Upper lobe of right lung (tissue), 1 donor: ENCODE data around the gene NDUFV1. TPM values are rescaled to one million over a fixed set of nuclear protein-coding genes. Genes with fewer than 3 reads are reported as not detected.

Source experiments
- ATAC-seq: fragments of 200-7000 bp; cut with Tn5 transposase; one replicate; pipeline ENCODE4 v1.9.1; 2020; ENCODE audit warnings: mild to moderate bottlenecking, moderate library complexity
- DNase-seq: peaks from one replicate; pipeline ENCODE4 v3.0.0-alpha.2; 2020
- H3K27ac ChIP-seq: fragments of 200-600 bp; one replicate; pipeline ENCODE4 v1.8.0; 2022
- H3K27me3 ChIP-seq: fragments of 200-600 bp; one replicate; pipeline ENCODE4 v1.8.0; 2022; ENCODE audit warnings: mild to moderate bottlenecking
- H3K36me3 ChIP-seq: fragments of 200-600 bp; one replicate; pipeline ENCODE4 v1.8.0; 2022
- H3K4me1 ChIP-seq: fragments of 200-600 bp; one replicate; pipeline ENCODE4 v1.8.0; 2022
- H3K4me3 ChIP-seq: fragments of 200-600 bp; one replicate; pipeline ENCODE4 v1.8.0; 2022; ENCODE audit warnings: mild to moderate bottlenecking
- H3K9me3 ChIP-seq: fragments of 200-600 bp; one replicate; pipeline ENCODE4 v1.8.0; 2022
- CTCF ChIP-seq: fragments of 200-600 bp; IDR thresholded peaks from one replicate; pipeline ENCODE4 v1.8.0; 2022; ENCODE audit warnings: antibody characterized with exemption
- intact Hi-C: fragments of 100-400 bp; cut with DNase I; formaldehyde crosslinking; loops from one replicate; pipeline ENCODE4 v1.11.0; 2022
- total RNA-seq: library from RNA; stranded (reverse); fragmentation: NEBNext Ultra II Directional; extraction: Animal tissue kit (Norgen Biotek cat#: 25700); gene quantifications from one replicate; pipeline ENCODE4 v1.2.1, GENCODE V29; 2021
- donor health status: DM: no; HTN: yes; CAD: no; lungs with severe emphysema.

NDUFV1 gene
- total RNA-seq, 1 donor from 2014 or later: 141 TPM

- no peak for ATAC-seq
- H3K4me1 ChIP-seq: peaks cover 20% of the 10 kb centered on the region
- DNase-seq: no peak
- TF ChIP-seq CTCF: no peak
- H3K36me3 ChIP-seq: peaks cover 39% of the 10 kb centered on the region
- peak overlapping the region; percentile 99 for H3K4me3 ChIP-seq
- H3K27me3 ChIP-seq: no peaks in the 10 kb centered on the region
- H3K27ac ChIP-seq: peak overlapping the region; percentile 91
- H3K9me3 ChIP-seq: no peaks in the 10 kb centered on the region
- intact Hi-C loops: no loop called here
These were observed 771 bp downstream of the NDUFV1 start for GRCh38 chr11:67607507-67607906.

- Histone ChIP-seq H3K27me3 (no peaks in the 10 kb centered on the region), H3K36me3 (peaks cover 43% of the 10 kb centered on the region), H3K27ac (no peak overlapping the region), H3K4me3 (no peak overlapping the region), H3K9me3 (no peaks in the 10 kb centered on the region), H3K4me1 (peaks cover 23% of the 10 kb centered on the region)
- intact Hi-C loops: no loop called here
- DNase-seq (no peak), ATAC-seq (no peak)
- TF ChIP-seq CTCF: no peak
These were observed 1.8 kb downstream of the NDUFV1 start for GRCh38 chr11:67608486-67608885.

DNA sequence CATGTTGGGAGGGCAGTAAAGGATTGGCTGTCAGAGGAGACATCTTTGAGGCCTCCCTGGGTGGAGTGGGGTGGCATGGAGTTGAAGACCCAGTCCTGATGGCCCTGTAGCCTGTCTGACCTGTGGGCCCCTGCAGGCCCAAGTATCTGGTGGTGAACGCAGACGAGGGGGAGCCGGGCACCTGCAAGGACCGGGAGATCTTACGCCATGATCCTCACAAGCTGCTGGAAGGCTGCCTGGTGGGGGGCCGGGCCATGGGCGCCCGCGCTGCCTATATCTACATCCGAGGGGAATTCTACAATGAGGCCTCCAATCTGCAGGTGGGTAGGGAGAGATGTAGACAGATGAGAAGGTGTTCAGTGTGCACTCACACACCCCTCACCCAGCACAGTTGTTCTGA lies 2.6 kb downstream of the NDUFV1 start:
- Histone ChIP-seq H3K4me1 (peaks cover 29% of the 10 kb centered on the region), H3K27me3 (no peaks in the 10 kb centered on the region), H3K4me3 (no peak overlapping the region), H3K36me3 (peaks cover 43% of the 10 kb centered on the region), H3K9me3 (no peaks in the 10 kb centered on the region), H3K27ac (no peak overlapping the region)
- DNase-seq: no peak
- intact Hi-C loops: no loop called here
- no peak for TF ChIP-seq CTCF
- no peak for ATAC-seq

GRCh38 chr11:67610302-67610868 lies 3.6 kb downstream of the NDUFV1 start:
- no peaks in the 10 kb centered on the region for H3K27me3 ChIP-seq
- TF ChIP-seq CTCF: no peak
- H3K4me1 ChIP-seq: peaks cover 33% of the 10 kb centered on the region
- no peak for DNase-seq
- ATAC-seq: no peak
- H3K27ac ChIP-seq: no peak overlapping the region
- H3K36me3 ChIP-seq: peaks cover 43% of the 10 kb centered on the region
- intact Hi-C loops: no loop called here
- H3K9me3 ChIP-seq: no peaks in the 10 kb centered on the region
- no peak overlapping the region for H3K4me3 ChIP-seq

DNA sequence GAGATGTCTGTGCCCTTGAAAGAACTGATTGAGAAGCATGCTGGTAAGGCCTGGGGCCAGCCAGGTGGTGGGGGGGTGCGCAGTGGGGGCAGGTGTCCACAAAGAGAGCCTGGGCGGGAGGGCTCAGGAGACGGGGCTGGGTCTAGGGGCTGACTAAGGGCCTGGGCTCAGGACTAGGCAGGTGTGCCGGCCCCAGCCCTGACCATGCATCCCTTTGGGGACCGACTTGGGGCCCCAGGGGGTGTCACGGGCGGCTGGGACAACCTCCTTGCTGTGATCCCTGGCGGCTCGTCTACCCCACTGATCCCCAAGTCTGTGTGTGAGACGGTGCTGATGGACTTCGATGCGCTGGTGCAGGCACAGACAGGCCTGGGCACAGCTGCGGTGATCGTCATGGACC lies 4.4 kb downstream of the NDUFV1 start:
- ATAC-seq: no peak
- peaks cover 43% of the 10 kb centered on the region for H3K36me3 ChIP-seq
- intact Hi-C loops: no loop called here
- H3K4me1 ChIP-seq: peaks cover 27% of the 10 kb centered on the region
- DNase-seq: no peak
- no peaks in the 10 kb centered on the region for H3K27me3 ChIP-seq
- TF ChIP-seq CTCF: no peak
- no peak overlapping the region for H3K4me3 ChIP-seq
- no peaks in the 10 kb centered on the region for H3K9me3 ChIP-seq
- H3K27ac ChIP-seq: no peak overlapping the region
